Activated B cell treated with CpG ODN at 0.5 μM for 24 hours (primary cell): ENCODE results near the gene F2R. TPM values are rescaled to one million over a fixed set of nuclear protein-coding genes. Genes with fewer than 3 reads are reported as not detected.
"Not testable (repeated sequence)": the region's sequence is repeated elsewhere in the genome, so short reads cannot be mapped to it uniquely, and the experiment has no call there.

Source experiments
- ATAC-seq: fragments of 200-7000 bp; cut with Tn5 transposase; one replicate; pipeline ENCODE4 v1.10.0; 2021; ENCODE audit warnings: low read depth, mild to moderate bottlenecking, moderate library complexity
- CTCF ChIA-PET: fragments of 350-600 bp; sonication (Branson Sonifier 250); formaldehyde crosslinking; loops from one replicate; lab custom pipeline; 2021; ENCODE audit warnings: antibody characterized with exemption; lab: Charles Lee
- POLR2A ChIA-PET: fragments of 350-600 bp; sonication (Branson Sonifier 250); formaldehyde crosslinking; loops from one replicate; lab custom pipeline; 2021; ENCODE audit warnings: antibody characterized with exemption; lab: Charles Lee
- DNase-seq: peaks from one replicate; pipeline ENCODE4 v3.0.0; 2022
- H3K27ac Mint-ChIP-seq: one replicate; pipeline ENCODE4 v1.8.0; 2020; ENCODE audit warnings: mixed read lengths
- H3K27me3 Mint-ChIP-seq: one replicate; pipeline ENCODE4 v1.8.0; 2021; ENCODE audit warnings: mixed read lengths
- H3K36me3 Mint-ChIP-seq: one replicate; pipeline ENCODE4 v1.8.0; 2021; ENCODE audit warnings: low read depth, mixed read lengths
- H3K4me1 Mint-ChIP-seq: one replicate; pipeline ENCODE4 v1.8.0; 2021; ENCODE audit warnings: mixed read lengths
- H3K4me3 Mint-ChIP-seq: one replicate; pipeline ENCODE4 v1.8.0; 2020; ENCODE audit warnings: mild to moderate bottlenecking, mixed read lengths
- H3K9me3 Mint-ChIP-seq: one replicate; pipeline ENCODE4 v1.8.0; 2020; ENCODE audit warnings: mixed read lengths
- intact Hi-C: fragments of 100-400 bp; cut with micrococcal nuclease; formaldehyde crosslinking; loops from one replicate; pipeline ENCODE4 v1.15.1; 2024
- total RNA-seq: library from RNA; stranded (reverse); gene quantifications from 2 replicates; pipeline ENCODE4 v1.2.3, GENCODE V29; 2022
- TF ChIP-seq, protein P1 (sequence below): fragments of 200-600 bp; IDR thresholded peaks from one replicate; pipeline ENCODE4 v1.8.0; 2022; ENCODE audit warnings: antibody characterized with exemption, mild to moderate bottlenecking

Gene F2R
- total RNA-seq, 1 donor from 2014 or later, result 0.18 TPM

DNA sequence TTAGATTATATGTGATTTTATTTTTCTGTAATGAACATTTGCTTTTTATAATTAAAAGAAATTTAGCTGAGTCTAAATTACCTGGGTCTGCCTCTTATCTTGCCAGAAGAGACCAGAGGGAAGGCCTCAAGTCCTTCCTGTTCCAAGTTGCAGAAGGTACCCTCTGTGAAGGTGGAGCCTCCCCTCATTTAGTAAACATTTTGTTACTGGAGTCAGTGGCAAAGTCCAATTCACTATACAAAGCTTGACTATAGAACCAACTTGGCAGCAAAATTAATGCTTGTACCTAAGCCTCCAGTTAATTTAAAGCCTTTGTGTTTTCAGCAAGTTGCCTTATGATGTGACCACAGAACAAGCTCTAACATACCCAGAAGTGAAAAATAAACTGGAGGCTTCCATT, 42.8 kb upstream of the F2R start:
- Mint-ChIP-seq H3K4me1 (no peaks in the 10 kb centered on the region), H3K27me3 (no peaks in the 10 kb centered on the region), H3K4me3 (no peak overlapping the region), H3K36me3 (peaks cover 17% of the 10 kb centered on the region), H3K27ac (no peak overlapping the region), H3K9me3 (no peaks in the 10 kb centered on the region)
- DNase-seq (no peak), ATAC-seq (no peak)
- CTCF ChIA-PET, result no interaction called here
- intact Hi-C loops, result no loop called here
- TF ChIP-seq, protein P1, sequence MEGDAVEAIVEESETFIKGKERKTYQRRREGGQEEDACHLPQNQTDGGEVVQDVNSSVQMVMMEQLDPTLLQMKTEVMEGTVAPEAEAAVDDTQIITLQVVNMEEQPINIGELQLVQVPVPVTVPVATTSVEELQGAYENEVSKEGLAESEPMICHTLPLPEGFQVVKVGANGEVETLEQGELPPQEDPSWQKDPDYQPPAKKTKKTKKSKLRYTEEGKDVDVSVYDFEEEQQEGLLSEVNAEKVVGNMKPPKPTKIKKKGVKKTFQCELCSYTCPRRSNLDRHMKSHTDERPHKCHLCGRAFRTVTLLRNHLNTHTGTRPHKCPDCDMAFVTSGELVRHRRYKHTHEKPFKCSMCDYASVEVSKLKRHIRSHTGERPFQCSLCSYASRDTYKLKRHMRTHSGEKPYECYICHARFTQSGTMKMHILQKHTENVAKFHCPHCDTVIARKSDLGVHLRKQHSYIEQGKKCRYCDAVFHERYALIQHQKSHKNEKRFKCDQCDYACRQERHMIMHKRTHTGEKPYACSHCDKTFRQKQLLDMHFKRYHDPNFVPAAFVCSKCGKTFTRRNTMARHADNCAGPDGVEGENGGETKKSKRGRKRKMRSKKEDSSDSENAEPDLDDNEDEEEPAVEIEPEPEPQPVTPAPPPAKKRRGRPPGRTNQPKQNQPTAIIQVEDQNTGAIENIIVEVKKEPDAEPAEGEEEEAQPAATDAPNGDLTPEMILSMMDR, result no peak
- POLR2A ChIA-PET, result no interaction called here

DNA sequence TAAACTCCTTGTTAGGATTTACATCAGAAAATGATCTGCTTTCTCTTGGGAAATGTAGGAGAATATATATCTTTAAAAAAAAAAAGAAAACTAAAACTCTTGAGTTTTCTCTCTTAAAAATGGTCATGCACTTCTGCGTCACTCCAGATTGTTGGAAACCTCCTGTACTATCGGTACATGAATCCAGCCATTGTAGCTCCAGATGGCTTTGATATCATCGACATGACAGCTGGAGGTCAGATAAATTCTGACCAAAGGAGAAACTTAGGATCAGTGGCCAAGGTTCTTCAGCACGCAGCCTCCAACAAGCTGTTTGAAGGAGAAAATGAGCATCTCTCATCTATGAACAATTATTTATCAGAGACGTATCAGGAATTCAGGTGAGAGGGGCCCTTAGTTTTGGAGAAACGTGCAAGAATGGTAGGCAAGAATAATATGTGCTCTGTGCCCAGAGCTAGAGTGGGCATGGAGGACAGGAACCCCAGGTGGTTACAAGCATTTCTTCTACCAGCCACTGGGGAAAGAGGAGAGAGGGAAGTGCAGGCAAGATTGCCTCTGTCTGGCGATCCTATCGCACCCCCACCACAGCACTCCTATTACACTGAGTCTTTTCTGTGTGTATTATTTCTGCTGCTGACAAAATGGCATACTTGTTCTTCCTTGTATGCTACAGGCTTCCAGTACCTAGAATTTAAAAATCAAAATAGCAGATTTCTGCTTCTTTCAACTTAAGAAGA, 41.4 kb upstream of the F2R start:
- no peak for ATAC-seq

DNA sequence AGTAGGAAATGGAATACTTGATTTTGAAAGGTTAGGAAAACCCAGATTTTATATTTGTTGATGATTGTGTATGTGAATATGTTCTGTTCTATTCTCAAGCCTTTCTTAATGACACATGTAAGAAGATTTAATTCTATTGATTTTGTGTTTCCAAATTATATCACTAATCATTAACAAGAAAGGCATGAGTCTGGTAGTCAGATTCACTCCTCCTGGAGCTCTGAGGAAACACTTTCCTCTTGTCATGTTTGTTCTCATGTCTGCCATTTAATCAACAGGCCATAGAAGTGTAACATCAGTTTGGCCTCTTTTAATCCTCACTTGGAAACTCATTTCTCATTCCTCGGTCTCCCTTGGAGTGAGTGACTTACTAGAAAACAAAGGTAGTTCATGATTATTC, 40.6 kb upstream of the F2R start:
- no peak for DNase-seq
- no peaks in the 10 kb centered on the region for H3K9me3 Mint-ChIP-seq
- H3K36me3 Mint-ChIP-seq, result peaks cover 11% of the 10 kb centered on the region
- CTCF ChIA-PET, result no interaction called here
- no peak overlapping the region for H3K4me3 Mint-ChIP-seq
- TF ChIP-seq, protein P1, result no peak
- no peak overlapping the region for H3K27ac Mint-ChIP-seq
- no peaks in the 10 kb centered on the region for H3K4me1 Mint-ChIP-seq
- intact Hi-C loops, result no loop called here
- POLR2A ChIA-PET, result no interaction called here
- no peak for ATAC-seq
- H3K27me3 Mint-ChIP-seq, result no peaks in the 10 kb centered on the region

More for the DNA sequence above, 41.4 kb upstream of the F2R start:
- intact Hi-C loops, result no loop called here
- no peak overlapping the region for H3K4me3 Mint-ChIP-seq
- POLR2A ChIA-PET, result no interaction called here
- no peaks in the 10 kb centered on the region for H3K27me3 Mint-ChIP-seq
- H3K36me3 Mint-ChIP-seq, result peaks cover 14% of the 10 kb centered on the region
- TF ChIP-seq, protein P1, result no peak
- no peak overlapping the region for H3K27ac Mint-ChIP-seq
- CTCF ChIA-PET, result no interaction called here
- H3K9me3 Mint-ChIP-seq, result no peaks in the 10 kb centered on the region
- H3K4me1 Mint-ChIP-seq, result no peaks in the 10 kb centered on the region
- DNase-seq, result no peak

DNA sequence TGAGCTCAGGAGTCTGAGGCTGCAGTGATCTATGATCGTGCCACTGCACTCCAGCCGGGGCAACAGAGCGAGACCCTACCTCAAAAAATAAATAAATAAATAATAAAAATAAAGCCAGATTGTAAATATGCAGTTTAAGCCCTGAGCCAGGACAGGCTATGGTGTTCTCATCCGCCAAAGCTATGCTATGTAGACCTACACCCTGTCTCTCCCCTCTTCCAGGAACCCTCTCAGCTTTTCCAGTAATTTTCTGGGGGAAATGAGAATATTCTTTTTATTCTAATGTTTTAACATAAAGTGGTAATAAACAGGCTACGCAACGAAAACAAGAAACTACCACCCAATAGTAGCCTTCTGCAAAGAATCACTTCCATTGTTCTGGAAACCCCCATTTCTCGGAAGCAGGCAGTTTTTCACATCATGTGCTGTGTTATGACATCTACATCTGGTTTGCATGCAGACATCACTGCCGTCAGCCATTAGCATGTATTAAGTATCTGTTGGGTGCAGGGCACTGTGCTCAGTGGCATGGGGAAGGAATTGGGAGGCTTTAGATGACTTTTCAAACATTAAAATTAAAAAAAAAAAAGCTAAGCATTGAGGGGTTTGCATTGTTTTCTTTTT, 38.0 kb upstream of the F2R start:
- peaks cover 4% of the 10 kb centered on the region for H3K36me3 Mint-ChIP-seq
- DNase-seq, result no peak
- no peak overlapping the region for H3K27ac Mint-ChIP-seq
- no peaks in the 10 kb centered on the region for H3K27me3 Mint-ChIP-seq
- no peak for ATAC-seq
- intact Hi-C loops, result no loop called here
- CTCF ChIA-PET, result no interaction called here
- H3K9me3 Mint-ChIP-seq, result no peaks in the 10 kb centered on the region
- no peak overlapping the region for H3K4me3 Mint-ChIP-seq
- POLR2A ChIA-PET, result no interaction called here
- TF ChIP-seq, protein P1, result no peak
- no peaks in the 10 kb centered on the region for H3K4me1 Mint-ChIP-seq

DNA sequence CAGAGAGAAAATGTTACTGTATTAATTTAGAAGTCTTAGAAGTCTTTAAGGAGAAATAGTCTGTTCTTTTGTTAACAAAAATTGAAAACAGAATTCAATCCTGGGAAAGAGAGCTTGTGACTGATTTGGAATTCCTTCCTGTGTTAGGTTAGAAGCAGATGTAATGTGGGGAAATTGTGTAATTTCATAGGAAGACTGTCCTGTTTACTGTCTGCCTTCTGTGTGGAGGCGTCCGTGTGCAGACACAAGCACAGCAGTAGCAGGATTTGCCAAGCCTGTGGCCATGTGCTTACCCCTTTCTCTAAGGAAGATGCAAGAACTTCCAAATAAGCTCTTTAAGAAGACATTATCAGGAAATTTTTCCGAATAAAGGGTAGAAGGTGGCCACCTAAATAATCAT, 36.7 kb upstream of the F2R start:
- POLR2A ChIA-PET, result no interaction called here
- no peak overlapping the region for H3K27ac Mint-ChIP-seq

DNA sequence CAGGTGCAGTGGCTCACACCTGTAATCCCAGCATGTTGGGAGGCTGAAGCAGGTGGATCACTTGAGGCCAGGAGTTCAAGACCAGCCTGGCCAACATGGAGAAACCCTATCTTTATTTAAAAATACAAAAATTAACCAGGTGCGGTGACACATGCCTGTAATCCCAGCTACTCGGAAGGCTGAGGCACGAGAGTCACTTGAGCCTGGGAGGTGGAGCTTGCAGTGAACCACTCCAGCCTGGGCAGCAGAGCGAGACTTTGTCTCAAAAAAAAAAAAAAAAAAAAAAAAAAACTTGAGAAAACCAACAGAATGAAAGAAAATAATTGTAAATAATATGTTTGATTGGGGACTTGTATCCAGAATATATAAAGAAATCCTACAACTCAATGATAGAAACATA, 35.1 kb upstream of the F2R start:
- DNase-seq, CTCF ChIA-PET, H3K4me1 Mint-ChIP-seq, intact Hi-C loops, H3K4me3 Mint-ChIP-seq, ATAC-seq, POLR2A ChIA-PET, H3K27ac Mint-ChIP-seq, H3K9me3 Mint-ChIP-seq, H3K36me3 Mint-ChIP-seq, H3K27me3 Mint-ChIP-seq: not testable (repeated sequence)

More for the DNA sequence above, 36.7 kb upstream of the F2R start:
- Mint-ChIP-seq H3K9me3 (no peaks in the 10 kb centered on the region), H3K4me1 (peaks cover under 1% of the 10 kb centered on the region), H3K36me3 (peaks cover 4% of the 10 kb centered on the region), H3K27me3 (no peaks in the 10 kb centered on the region), H3K4me3 (no peak overlapping the region)
- CTCF ChIA-PET, result no interaction called here
- no peak for ATAC-seq
- TF ChIP-seq, protein P1, result no peak
- intact Hi-C loops, result no loop called here
- no peak for DNase-seq
